ENCODE data around the gene GSE1. TPM values are rescaled to one million over a fixed set of nuclear protein-coding genes. Genes with fewer than 3 reads are reported as not detected.

The GSE1 gene
- total RNA-seq, 1 experiment from 2014 or later = 124 TPM

DNA sequence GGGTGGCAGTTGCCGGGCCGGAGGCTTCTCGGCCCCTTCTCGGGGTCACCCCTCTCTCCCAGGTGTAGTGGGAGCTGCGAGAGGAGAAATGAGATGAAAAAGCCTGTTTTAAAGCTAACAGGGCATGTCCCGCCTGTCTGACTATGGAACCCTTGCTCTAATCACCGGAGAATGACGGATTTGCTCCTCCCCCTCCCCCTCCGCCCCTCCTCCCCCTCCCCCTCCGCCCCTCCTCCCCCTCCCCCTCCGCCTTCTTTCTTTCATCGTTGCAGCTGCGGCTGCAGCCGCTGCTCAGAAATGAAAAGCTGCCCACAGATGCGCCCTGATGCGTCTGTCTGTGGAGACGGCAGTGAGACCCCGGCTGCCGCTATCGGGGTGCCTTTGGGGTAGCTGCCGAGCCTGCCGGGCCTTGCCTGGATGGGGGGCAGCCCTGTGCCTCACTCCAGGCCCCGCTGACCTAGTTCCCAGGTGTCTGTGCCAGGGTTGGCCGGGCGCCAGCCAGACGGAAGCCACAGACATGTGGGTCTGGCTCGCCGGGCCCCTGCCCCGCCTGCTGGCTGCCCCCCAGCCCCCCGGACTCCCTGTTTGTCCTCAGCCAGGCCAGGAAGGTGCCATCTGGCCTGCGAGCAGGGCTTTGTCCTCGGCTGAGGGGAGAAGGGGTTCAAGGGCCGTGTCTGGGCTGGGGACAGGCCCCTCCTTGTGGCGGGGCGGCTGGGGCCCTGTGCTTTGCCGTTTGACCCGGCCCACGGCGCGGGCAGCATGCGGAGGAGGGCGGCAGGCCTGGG lies 37.9 kb downstream of the GSE1 start:
- DNase-seq (ENCODE audit: low spot score) (no peak), ATAC-seq (no peak)
- no peak for TF ChIP-seq ELF4 (CRISPR knock-in tag; IDR thresholded peaks at IDR 0.05; ENCODE audit: low read depth)
- TF ChIP-seq, protein P1, sequence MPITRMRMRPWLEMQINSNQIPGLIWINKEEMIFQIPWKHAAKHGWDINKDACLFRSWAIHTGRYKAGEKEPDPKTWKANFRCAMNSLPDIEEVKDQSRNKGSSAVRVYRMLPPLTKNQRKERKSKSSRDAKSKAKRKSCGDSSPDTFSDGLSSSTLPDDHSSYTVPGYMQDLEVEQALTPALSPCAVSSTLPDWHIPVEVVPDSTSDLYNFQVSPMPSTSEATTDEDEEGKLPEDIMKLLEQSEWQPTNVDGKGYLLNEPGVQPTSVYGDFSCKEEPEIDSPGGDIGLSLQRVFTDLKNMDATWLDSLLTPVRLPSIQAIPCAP (CRISPR knock-in tag; IDR thresholded peaks at IDR 0.05) = no peak
- TF ChIP-seq, protein P2, sequence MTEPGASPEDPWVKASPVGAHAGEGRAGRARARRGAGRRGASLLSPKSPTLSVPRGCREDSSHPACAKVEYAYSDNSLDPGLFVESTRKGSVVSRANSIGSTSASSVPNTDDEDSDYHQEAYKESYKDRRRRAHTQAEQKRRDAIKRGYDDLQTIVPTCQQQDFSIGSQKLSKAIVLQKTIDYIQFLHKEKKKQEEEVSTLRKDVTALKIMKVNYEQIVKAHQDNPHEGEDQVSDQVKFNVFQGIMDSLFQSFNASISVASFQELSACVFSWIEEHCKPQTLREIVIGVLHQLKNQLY (CRISPR knock-in tag; IDR thresholded peaks at IDR 0.05) = no peak
- TF ChIP-seq TP53 (CRISPR knock-in tag; IDR thresholded peaks at IDR 0.05) = no peak
- TF ChIP-seq, protein P3, sequence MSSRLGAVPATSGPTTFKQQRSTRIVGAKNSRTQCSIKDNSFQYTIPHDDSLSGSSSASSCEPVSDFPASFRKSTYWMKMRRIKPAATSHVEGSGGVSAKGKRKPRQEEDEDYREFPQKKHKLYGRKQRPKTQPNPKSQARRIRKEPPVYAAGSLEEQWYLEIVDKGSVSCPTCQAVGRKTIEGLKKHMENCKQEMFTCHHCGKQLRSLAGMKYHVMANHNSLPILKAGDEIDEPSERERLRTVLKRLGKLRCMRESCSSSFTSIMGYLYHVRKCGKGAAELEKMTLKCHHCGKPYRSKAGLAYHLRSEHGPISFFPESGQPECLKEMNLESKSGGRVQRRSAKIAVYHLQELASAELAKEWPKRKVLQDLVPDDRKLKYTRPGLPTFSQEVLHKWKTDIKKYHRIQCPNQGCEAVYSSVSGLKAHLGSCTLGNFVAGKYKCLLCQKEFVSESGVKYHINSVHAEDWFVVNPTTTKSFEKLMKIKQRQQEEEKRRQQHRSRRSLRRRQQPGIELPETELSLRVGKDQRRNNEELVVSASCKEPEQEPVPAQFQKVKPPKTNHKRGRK (CRISPR knock-in tag; IDR thresholded peaks at IDR 0.05; ENCODE audit: borderline replicate concordance) = no peak
- TF ChIP-seq CBFB (CRISPR knock-in tag; IDR thresholded peaks at IDR 0.05; ENCODE audit: low read depth) = no peak
- TF ChIP-seq, protein P4, sequence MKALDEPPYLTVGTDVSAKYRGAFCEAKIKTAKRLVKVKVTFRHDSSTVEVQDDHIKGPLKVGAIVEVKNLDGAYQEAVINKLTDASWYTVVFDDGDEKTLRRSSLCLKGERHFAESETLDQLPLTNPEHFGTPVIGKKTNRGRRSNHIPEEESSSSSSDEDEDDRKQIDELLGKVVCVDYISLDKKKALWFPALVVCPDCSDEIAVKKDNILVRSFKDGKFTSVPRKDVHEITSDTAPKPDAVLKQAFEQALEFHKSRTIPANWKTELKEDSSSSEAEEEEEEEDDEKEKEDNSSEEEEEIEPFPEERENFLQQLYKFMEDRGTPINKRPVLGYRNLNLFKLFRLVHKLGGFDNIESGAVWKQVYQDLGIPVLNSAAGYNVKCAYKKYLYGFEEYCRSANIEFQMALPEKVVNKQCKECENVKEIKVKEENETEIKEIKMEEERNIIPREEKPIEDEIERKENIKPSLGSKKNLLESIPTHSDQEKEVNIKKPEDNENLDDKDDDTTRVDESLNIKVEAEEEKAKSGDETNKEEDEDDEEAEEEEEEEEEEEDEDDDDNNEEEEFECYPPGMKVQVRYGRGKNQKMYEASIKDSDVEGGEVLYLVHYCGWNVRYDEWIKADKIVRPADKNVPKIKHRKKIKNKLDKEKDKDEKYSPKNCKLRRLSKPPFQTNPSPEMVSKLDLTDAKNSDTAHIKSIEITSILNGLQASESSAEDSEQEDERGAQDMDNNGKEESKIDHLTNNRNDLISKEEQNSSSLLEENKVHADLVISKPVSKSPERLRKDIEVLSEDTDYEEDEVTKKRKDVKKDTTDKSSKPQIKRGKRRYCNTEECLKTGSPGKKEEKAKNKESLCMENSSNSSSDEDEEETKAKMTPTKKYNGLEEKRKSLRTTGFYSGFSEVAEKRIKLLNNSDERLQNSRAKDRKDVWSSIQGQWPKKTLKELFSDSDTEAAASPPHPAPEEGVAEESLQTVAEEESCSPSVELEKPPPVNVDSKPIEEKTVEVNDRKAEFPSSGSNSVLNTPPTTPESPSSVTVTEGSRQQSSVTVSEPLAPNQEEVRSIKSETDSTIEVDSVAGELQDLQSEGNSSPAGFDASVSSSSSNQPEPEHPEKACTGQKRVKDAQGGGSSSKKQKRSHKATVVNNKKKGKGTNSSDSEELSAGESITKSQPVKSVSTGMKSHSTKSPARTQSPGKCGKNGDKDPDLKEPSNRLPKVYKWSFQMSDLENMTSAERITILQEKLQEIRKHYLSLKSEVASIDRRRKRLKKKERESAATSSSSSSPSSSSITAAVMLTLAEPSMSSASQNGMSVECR (CRISPR knock-in tag; IDR thresholded peaks at IDR 0.05; ENCODE audit: borderline replicate concordance) = no peak
- TF ChIP-seq, protein P5, sequence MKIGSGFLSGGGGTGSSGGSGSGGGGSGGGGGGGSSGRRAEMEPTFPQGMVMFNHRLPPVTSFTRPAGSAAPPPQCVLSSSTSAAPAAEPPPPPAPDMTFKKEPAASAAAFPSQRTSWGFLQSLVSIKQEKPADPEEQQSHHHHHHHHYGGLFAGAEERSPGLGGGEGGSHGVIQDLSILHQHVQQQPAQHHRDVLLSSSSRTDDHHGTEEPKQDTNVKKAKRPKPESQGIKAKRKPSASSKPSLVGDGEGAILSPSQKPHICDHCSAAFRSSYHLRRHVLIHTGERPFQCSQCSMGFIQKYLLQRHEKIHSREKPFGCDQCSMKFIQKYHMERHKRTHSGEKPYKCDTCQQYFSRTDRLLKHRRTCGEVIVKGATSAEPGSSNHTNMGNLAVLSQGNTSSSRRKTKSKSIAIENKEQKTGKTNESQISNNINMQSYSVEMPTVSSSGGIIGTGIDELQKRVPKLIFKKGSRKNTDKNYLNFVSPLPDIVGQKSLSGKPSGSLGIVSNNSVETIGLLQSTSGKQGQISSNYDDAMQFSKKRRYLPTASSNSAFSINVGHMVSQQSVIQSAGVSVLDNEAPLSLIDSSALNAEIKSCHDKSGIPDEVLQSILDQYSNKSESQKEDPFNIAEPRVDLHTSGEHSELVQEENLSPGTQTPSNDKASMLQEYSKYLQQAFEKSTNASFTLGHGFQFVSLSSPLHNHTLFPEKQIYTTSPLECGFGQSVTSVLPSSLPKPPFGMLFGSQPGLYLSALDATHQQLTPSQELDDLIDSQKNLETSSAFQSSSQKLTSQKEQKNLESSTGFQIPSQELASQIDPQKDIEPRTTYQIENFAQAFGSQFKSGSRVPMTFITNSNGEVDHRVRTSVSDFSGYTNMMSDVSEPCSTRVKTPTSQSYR (CRISPR knock-in tag; IDR thresholded peaks at IDR 0.05) = no peak
- no peak for TF ChIP-seq FOXJ3 (CRISPR knock-in tag; IDR thresholded peaks at IDR 0.05; ENCODE audit: borderline replicate concordance)
- TF ChIP-seq, protein P6, sequence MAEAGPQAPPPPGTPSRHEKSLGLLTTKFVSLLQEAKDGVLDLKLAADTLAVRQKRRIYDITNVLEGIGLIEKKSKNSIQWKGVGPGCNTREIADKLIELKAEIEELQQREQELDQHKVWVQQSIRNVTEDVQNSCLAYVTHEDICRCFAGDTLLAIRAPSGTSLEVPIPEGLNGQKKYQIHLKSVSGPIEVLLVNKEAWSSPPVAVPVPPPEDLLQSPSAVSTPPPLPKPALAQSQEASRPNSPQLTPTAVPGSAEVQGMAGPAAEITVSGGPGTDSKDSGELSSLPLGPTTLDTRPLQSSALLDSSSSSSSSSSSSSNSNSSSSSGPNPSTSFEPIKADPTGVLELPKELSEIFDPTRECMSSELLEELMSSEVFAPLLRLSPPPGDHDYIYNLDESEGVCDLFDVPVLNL (CRISPR knock-in tag; IDR thresholded peaks at IDR 0.05; ENCODE audit: borderline replicate concordance, low read depth) = no peak
- TF ChIP-seq MYBL2 (CRISPR knock-in tag; IDR thresholded peaks at IDR 0.05) = no peak
- no peak for TF ChIP-seq OVOL2 (CRISPR knock-in tag; IDR thresholded peaks at IDR 0.05; ENCODE audit: borderline replicate concordance)
- TF ChIP-seq NFYB (CRISPR knock-in tag; conservative IDR thresholded peaks at IDR 0.05; ENCODE audit: low read depth) = no peak
- TF ChIP-seq, protein P7, sequence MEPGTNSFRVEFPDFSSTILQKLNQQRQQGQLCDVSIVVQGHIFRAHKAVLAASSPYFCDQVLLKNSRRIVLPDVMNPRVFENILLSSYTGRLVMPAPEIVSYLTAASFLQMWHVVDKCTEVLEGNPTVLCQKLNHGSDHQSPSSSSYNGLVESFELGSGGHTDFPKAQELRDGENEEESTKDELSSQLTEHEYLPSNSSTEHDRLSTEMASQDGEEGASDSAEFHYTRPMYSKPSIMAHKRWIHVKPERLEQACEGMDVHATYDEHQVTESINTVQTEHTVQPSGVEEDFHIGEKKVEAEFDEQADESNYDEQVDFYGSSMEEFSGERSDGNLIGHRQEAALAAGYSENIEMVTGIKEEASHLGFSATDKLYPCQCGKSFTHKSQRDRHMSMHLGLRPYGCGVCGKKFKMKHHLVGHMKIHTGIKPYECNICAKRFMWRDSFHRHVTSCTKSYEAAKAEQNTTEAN (CRISPR knock-in tag; IDR thresholded peaks at IDR 0.05) = no peak
- Mint-ChIP-seq H3K27me3 (ENCODE audit: low read depth) (no peaks in the 10 kb centered on the region), H3K36me3 (peaks cover 12% of the 10 kb centered on the region), H3K9me3 (no peaks in the 10 kb centered on the region), H3K4me1 (peaks cover 5% of the 10 kb centered on the region; the same call in 1 of the 2 replicates), H3K4me3 (no peak overlapping the region), H3K27ac (no peak overlapping the region)
- POLR2A ChIA-PET = no interaction called here
- CTCF ChIA-PET = interaction anchor here (0.6 to 2.7 kb wide), 18 partner anchors 8 to 347 kb away, joined by 3 to 16 read pairs (median 5); no protein-coding TSS in a partner anchor
